PC-3 (cell line): Measurements from ENCODE around the gene FBXL19. TPM values are rescaled to one million over a fixed set of nuclear protein-coding genes. Genes with fewer than 3 reads are reported as not detected.

Experiments
- ATAC-seq: fragments of 200-7000 bp; cut with Tn5 transposase; 2 replicates; pipeline ENCODE4 v1.9.1; 2020; ENCODE audit warnings: mild to moderate bottlenecking, moderate library complexity
- BruUV-seq: library from RNA; stranded (reverse); fragments of 400-500 nt; replicated peaks from 2 replicates; lab custom pipeline; 2021; lab: Mats Ljungman, UMichigan
- CTCF ChIA-PET: fragments of 300-600 bp; sonication (Branson Sonifier 250); formaldehyde crosslinking; loops from one replicate; lab custom pipeline; 2022; ENCODE audit warnings: antibody characterized with exemption; lab: Charles Lee
- POLR2A ChIA-PET: fragments of 300-600 bp; sonication (Branson Sonifier 250); formaldehyde crosslinking; loops from one replicate; lab custom pipeline; 2022; ENCODE audit warnings: antibody characterized with exemption; ENCODE audit not compliant: unreplicated experiment; lab: Charles Lee
- DNase-seq: peaks from one replicate; pipeline ENCODE4 v3.0.0-alpha.2; 2015
- H2AFZ ChIP-seq: fragments of 300-600 bp; sonication (generic); 2 replicates; pipeline ENCODE4 v1.6.0; 2016; ENCODE audit warnings: antibody characterized with exemption, low read length
- H3F3A ChIP-seq: fragments of 300-600 bp; sonication (generic); one replicate; pipeline ENCODE4 v1.6.0; 2017; ENCODE audit warnings: antibody characterized with exemption, low read length, control low read depth, mild to moderate bottlenecking; ENCODE audit not compliant: unreplicated experiment
- H3K27ac ChIP-seq: fragments of 300-600 bp; sonication (generic); 2 replicates; pipeline ENCODE4 v1.5.1; 2016; ENCODE audit warnings: mild to moderate bottlenecking, low read length
- H3K27me3 ChIP-seq: fragments of 300-600 bp; sonication (generic); 2 replicates; pipeline ENCODE4 v1.6.1; 2016; ENCODE audit warnings: low read length, mixed read lengths
- H3K36me3 ChIP-seq: fragments of 300-600 bp; sonication (generic); 2 replicates; pipeline ENCODE4 v1.6.1; 2016; ENCODE audit warnings: low read depth, mixed run types, low read length, mixed read lengths
- H3K4me1 ChIP-seq: fragments of 300-600 bp; sonication (generic); 2 replicates; pipeline ENCODE4 v1.5.1; 2016; ENCODE audit warnings: low read length; ENCODE audit not compliant: insufficient read depth
- H3K4me2 ChIP-seq: fragments of 300-600 bp; sonication (generic); 2 replicates; pipeline ENCODE4 v1.6.0; 2016; ENCODE audit warnings: low read length
- H3K4me3 ChIP-seq: fragments of 300-600 bp; sonication (generic); 2 replicates; pipeline ENCODE4 v1.5.1; 2016; ENCODE audit warnings: mild to moderate bottlenecking, low read length, mixed read lengths
- H3K79me2 ChIP-seq: fragments of 300-600 bp; sonication (generic); 2 replicates; pipeline ENCODE4 v1.6.1; 2017; ENCODE audit warnings: low read length, mixed read lengths
- H3K9ac ChIP-seq: fragments of 300-600 bp; sonication (generic); 2 replicates; pipeline ENCODE4 v1.6.0; 2016; ENCODE audit warnings: mild to moderate bottlenecking, low read length
- H3K9me2 ChIP-seq: fragments of 300-600 bp; sonication (generic); replicated peaks from 2 replicates; pipeline ENCODE4 v1.6.1; 2016; ENCODE audit warnings: mixed run types, low read length, mixed read lengths
- H3K9me3 ChIP-seq: fragments of 300-600 bp; sonication (generic); 2 replicates; pipeline ENCODE4 v1.6.1; 2016; ENCODE audit warnings: low read length, mixed read lengths
- H4K20me1 ChIP-seq: fragments of 300-600 bp; sonication (generic); 2 replicates; pipeline ENCODE4 v1.6.1; 2016; ENCODE audit warnings: low read length, mixed read lengths
- EZH2 ChIP-seq: fragments of 300-600 bp; sonication (generic); IDR thresholded peaks from one replicate; pipeline ENCODE4 v1.6.1; 2017; ENCODE audit warnings: antibody characterized with exemption, mild to moderate bottlenecking, low read length; ENCODE audit not compliant: unreplicated experiment
- EZH2phosphoT487 ChIP-seq: fragments of 300-600 bp; sonication (generic); IDR thresholded peaks from 2 replicates; pipeline ENCODE4 v1.6.1; 2018; ENCODE audit warnings: mild to moderate bottlenecking, antibody characterized with exemption, low read length, borderline replicate concordance
- intact Hi-C: fragments of 100-400 bp; cut with micrococcal nuclease; formaldehyde crosslinking; loops from 2 replicates; pipeline ENCODE4 v1.9.0; 2023
- total RNA-seq: library from RNA; depleted of rRNA; stranded (reverse); fragments of >200 nt; gene quantifications from 2 replicates; pipeline ENCODE4 v1.2.3, GENCODE V29; 2014
- TF ChIP-seq, protein P1 (sequence below): fragments of 300-600 bp; sonication (generic); conservative IDR thresholded peaks from 2 replicates; pipeline ENCODE4 v1.5.1; 2017; ENCODE audit warnings: antibody characterized with exemption, low read depth, mild to moderate bottlenecking, low read length

FBXL19 gene
- total RNA-seq, 1 experiment from 2014 or later = 36.2 TPM

DNA sequence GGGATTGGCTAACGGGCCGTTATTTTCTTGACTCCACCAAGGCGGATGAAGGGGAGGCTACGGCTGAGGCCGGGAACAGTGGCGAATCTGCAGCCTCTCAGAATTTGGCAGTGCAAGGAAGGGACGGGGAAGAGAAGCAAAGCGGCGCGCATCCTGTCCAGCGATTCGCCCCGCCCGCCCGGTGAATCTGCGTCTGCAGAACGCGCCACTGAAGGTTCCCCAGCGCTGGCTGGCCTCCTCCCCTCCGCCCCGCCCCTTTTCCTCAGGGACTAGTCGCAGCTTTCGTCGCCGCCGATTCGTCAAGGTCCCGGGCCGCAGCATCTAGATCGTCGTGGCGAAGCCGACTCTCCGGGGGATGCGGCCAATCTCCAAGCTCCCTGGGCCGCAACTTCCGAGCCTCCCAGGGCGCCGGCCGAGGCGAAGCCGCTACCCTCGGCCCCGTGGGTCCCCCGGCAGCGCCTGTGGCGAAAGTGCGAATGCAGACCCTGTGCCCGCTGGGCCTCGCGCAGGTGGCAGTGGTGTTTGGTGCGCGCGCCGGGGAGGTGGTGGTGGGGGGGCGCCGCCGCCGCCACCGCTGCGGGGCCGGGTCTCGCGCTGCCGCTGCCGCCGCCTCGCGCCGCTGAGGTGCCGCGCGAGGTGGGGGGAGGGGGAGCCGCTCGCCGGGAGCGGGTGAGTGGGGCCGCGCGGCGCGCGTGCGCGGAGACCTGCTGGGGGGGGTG, 34.2 kb downstream of the FBXL19 start, which contains the start of gene SETD1A:
Gene SETD1A (plus strand): TSS at position 299 of the 719 bp plus-strand sequence. CDS start 978 bp downstream, outside the sequence.
- Histone ChIP-seq H3K27ac (peak within 1 kb of the TSS; percentile 82), H4K20me1 (no peaks in the 10 kb centered on the region), H3K9ac (peak within 1 kb of the TSS; percentile 97), H3K9me2 (no peaks in the 10 kb centered on the region), H3K4me3 (peak within 1 kb of the TSS; percentile 85), H3K36me3 (peaks cover 23% of the 10 kb centered on the region), H3F3A (no peaks in the 10 kb centered on the region), H3K4me1 (peaks cover 6% of the 10 kb centered on the region), H2AFZ (peak within 1 kb of the TSS; percentile 99), H3K79me2 (peaks cover 21% of the 10 kb centered on the region), H3K27me3 (no peaks in the 10 kb centered on the region), H3K4me2 (peak within 1 kb of the TSS; percentile 96), H3K9me3 (no peaks in the 10 kb centered on the region)
- TF ChIP-seq, protein P1, sequence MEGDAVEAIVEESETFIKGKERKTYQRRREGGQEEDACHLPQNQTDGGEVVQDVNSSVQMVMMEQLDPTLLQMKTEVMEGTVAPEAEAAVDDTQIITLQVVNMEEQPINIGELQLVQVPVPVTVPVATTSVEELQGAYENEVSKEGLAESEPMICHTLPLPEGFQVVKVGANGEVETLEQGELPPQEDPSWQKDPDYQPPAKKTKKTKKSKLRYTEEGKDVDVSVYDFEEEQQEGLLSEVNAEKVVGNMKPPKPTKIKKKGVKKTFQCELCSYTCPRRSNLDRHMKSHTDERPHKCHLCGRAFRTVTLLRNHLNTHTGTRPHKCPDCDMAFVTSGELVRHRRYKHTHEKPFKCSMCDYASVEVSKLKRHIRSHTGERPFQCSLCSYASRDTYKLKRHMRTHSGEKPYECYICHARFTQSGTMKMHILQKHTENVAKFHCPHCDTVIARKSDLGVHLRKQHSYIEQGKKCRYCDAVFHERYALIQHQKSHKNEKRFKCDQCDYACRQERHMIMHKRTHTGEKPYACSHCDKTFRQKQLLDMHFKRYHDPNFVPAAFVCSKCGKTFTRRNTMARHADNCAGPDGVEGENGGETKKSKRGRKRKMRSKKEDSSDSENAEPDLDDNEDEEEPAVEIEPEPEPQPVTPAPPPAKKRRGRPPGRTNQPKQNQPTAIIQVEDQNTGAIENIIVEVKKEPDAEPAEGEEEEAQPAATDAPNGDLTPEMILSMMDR = no peak
- TF ChIP-seq EZH2 = no peak
- BruUV-seq = TSS peak; percentile 25
- ATAC-seq = peak; percentile 81
- ChIA-PET CTCF (no interaction called here), POLR2A (no interaction called here)
- intact Hi-C loops = no loop called here
- peak; percentile 80 for DNase-seq

DNA sequence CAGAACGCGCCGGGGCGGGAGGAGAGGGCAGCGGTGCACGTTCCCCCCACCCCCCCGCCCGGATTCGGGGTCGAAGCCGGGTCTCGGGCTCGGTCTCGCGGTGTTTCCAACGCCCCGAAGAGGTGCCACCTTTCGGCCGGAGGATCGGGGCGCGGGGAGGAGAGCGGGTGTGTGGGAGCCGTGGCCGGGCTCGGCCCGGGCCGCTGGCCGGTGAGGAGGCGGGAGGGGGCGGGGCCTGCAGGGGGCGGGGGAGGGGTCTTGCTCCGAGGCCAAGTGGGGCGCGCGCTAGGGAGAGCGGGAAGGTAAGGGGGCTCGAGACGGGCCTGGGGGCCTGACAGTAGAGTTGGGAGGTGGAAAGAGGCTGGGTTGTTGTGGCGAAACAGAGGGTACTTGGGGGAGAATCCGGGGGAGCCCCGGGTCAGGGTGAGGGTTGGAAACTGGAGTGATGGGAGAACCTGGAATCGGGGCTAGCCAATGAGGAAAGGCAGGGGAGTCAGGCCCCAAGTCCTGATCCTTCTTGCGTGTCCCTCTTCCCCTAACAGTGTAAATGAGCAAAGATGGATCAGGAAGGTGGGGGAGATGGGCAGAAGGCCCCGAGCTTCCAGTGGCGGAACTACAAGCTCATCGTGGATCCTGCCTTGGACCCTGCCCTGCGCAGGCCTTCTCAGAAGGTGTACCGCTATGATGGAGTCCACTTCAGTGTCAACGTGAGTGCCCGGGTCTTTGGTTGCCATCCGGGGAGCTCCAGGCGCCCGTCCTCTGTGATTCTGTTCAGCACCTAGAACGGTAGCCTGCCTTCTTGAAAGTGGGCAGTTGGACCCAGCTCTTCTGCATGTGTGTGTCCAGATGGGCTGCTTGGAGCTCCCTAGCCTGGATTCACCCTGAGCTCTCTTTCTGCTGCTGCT, 35.1 kb downstream of the FBXL19 start:
- no peaks in the 10 kb centered on the region for H4K20me1 ChIP-seq
- BruUV-seq = no TSS peak

More for the DNA sequence above, 35.1 kb downstream of the FBXL19 start:
- intact Hi-C loops = no loop called here
- peak overlapping the region; percentile 82 for H3K4me2 ChIP-seq
- H3F3A ChIP-seq = no peaks in the 10 kb centered on the region
- H3K36me3 ChIP-seq = peaks cover 27% of the 10 kb centered on the region
- H2AFZ ChIP-seq = no peak overlapping the region
- peaks cover 21% of the 10 kb centered on the region for H3K79me2 ChIP-seq
- no peaks in the 10 kb centered on the region for H3K9me3 ChIP-seq
- H3K4me3 ChIP-seq = peak overlapping the region; percentile 85
- TF ChIP-seq, protein P1 = no peak
- no peak for TF ChIP-seq EZH2
- no peak for TF ChIP-seq EZH2phosphoT487
- ATAC-seq (peak; percentile 37), DNase-seq (peak; percentile 29)
- H3K4me1 ChIP-seq = peaks cover 6% of the 10 kb centered on the region
- POLR2A ChIA-PET = no interaction called here
- H3K27ac ChIP-seq = no peak overlapping the region
- H3K27me3 ChIP-seq = no peaks in the 10 kb centered on the region
- peak overlapping the region; percentile 97 for H3K9ac ChIP-seq
- H3K9me2 ChIP-seq = no peaks in the 10 kb centered on the region
- CTCF ChIA-PET = no interaction called here
